ENCODE results near the gene PIK3CA. TPM values are rescaled to one million over a fixed set of nuclear protein-coding genes. Genes with fewer than 3 reads are reported as not detected.

Gene PIK3CA
- total RNA-seq, 1 donor, result 6.5 TPM

DNA sequence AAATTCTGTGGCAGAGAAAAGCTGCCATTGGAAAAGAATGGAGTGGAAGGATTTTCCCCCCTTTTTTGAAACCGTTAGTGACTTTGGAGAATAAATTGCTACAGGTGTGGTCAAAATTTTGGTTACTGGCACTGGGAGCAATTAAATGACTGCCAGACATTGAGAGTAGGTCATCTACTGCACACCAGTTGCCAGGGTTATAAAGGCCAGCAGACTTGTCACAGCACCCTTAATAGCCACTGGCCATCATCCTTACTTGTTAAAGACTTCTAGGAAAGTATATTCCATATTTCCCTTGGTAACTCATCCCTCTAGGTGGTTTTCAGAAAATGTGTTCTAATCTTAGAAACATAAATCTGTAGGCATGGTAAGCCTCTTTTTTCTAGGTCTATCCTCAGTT is 8.0 kb downstream of the PIK3CA start:
- no peak for DNase-seq (ENCODE audit: low read depth in 2 of 3, low spot score in 2 of 3)

GRCh38 chr3:179156775-179157174 is 8.6 kb downstream of the PIK3CA start:
- DNase-seq (ENCODE audit: low read depth in 2 of 3, low spot score in 2 of 3), result no peak

- no peak for DNase-seq (ENCODE audit: low read depth in 2 of 3, low spot score in 2 of 3)
Measured at GRCh38 chr3:179158336-179159039, 10.3 kb downstream of the PIK3CA start.

DNA sequence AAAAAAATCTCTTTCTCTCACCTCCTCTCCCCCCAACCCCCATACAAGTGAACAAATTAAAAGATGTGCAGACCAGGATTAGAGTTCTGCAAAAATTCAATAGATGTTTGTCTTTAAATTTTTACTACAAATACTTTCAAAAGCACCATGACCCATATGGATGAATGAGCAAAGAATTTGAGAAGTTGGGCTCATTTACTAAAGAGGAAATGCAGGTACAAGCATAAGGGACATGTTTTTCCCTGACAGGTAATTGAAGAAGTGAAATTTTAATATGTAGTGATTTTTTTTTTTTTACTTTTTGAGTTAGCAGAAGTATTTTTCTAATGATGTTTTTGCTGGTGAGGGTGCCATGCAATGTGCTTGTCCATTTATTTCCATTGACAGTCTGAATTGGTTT is 15.3 kb downstream of the PIK3CA start:
- DNase-seq (ENCODE audit: low read depth in 2 of 3, low spot score in 2 of 3), result no peak

DNA sequence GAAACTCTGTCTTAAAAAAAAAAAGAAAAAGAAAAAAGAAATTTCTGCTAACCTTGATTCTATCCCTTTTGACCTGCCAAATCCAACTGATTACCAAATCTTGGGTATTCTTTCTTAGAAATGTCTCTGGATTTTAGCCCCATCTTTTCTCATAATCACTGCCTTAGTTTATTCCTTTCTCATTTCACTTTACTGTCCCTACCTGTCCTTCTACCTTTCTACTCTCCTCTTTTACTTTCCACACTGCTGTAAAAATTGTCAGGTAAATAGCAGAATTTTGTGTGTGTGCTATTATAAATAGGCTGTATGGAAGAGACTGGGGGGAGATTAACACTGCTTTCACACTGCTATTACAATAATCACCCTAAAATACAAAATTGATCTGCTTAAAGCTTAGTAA is 16.7 kb downstream of the PIK3CA start:
- no peak for DNase-seq (ENCODE audit: low read depth in 2 of 3, low spot score in 2 of 3)

DNA sequence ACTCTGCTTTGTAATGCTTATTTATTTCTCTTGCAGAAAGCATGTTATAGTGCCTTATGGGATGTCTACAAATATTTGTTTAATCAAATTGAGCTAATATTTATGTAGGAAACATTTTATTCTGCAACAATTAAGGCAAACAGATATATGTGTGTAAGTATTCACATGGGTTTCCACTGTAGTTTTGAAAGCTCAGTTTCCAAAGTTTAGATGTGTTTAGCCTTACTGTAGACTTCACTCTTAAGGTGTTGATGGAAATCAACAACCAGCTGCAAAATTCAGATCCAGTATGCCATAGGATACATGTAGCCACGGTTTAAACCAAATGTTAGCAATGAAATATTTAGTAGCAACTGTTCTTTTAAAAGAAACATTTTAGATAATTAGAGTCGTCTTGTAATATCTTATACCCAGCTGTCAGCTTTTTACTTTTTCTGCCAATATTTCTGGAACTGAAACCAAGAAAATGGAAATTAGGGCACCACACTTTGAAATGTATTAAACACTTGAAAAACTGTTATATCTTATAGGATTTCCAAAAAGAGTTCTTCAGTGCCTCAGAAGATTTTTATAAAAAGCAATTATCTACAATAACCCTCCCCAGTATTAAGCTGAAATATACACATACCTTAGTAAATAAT is 18.5 kb downstream of the PIK3CA start:
- no peak for DNase-seq (ENCODE audit: low read depth in 2 of 3, low spot score in 2 of 3)

DNA sequence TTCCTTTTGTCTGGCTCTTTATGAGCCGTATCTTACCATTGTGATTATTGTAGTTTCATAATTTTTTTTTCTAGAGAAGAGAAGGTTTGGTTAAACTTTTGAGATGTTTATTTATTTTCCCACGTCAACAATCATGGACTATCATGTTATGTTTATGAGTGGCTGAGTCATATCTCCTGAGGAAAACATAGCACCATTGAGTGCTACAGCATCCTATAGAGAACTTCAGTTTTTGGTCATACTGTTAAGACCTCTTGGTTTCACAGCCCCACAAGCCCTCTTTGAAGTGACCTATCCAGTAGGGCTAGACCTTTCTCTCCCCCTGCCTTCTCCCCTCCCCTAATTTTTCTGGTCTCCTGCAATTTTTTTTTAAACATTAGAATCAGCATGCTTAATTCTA is 20.8 kb downstream of the PIK3CA start:
- DNase-seq (ENCODE audit: low read depth in 2 of 3, low spot score in 2 of 3), result no peak

DNA sequence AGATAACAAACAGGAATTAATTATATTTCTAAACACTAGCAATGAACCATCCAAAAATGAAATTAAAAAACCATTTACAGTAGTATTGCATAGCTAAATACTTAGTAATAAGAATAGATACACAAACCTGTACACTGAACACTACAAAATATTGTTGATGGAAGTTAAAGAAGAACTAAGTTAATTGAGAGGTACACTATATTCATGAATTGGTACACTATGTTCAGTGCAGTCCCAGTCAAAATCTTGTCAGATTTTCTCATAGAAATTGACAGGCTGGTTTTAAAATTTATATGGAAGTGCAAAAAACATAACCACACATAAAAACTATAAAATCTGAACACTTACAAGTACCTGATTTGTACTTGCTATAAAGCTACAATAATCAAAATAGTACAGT is 24.4 kb downstream of the PIK3CA start:
- no peak for DNase-seq (ENCODE audit: low read depth in 2 of 3, low spot score in 2 of 3)

GRCh38 chr3:179174316-179174715 is 26.2 kb downstream of the PIK3CA start:
- DNase-seq (ENCODE audit: low read depth in 2 of 3, low spot score in 2 of 3), result no peak

- no peak for DNase-seq (ENCODE audit: low read depth in 2 of 3, low spot score in 2 of 3)
Measured at GRCh38 chr3:179174898-179175297, 26.7 kb downstream of the PIK3CA start.

GRCh38 chr3:179175358-179175757 is 27.2 kb downstream of the PIK3CA start:
- no peak for DNase-seq (ENCODE audit: low read depth in 2 of 3, low spot score in 2 of 3)

- no peak for DNase-seq (ENCODE audit: low read depth in 2 of 3, low spot score in 2 of 3)
Measured at GRCh38 chr3:179177611-179178010, 29.5 kb downstream of the PIK3CA start.

DNA sequence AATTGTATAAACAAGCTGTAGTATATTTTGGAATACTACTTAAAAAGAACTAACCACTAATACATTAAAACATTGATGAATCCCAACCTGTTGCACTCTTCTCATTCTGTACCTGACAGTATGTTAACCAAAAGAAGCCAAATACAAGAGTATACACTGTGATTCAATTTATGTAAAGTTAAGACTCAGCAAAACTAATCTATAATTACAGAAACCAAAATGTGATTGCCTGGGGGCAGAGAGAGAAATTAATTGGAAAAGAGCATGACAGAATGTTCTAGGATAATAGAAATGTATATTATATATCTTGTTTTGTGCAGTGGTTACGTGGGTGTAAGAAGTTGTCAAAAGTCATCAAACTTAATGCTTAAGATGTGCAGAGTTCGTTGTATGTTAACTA is 31.1 kb downstream of the PIK3CA start:
- no peak for DNase-seq (ENCODE audit: low read depth in 2 of 3, low spot score in 2 of 3)

GRCh38 chr3:179179979-179180759 is 32.0 kb downstream of the PIK3CA start:
- no peak for DNase-seq (ENCODE audit: low read depth in 2 of 3, low spot score in 2 of 3)

- DNase-seq (ENCODE audit: low read depth in 2 of 3, low spot score in 2 of 3), result peak in 1 of 3 donors; percentile 28
Measured at GRCh38 chr3:179181021-179181472, 32.9 kb downstream of the PIK3CA start.

DNA sequence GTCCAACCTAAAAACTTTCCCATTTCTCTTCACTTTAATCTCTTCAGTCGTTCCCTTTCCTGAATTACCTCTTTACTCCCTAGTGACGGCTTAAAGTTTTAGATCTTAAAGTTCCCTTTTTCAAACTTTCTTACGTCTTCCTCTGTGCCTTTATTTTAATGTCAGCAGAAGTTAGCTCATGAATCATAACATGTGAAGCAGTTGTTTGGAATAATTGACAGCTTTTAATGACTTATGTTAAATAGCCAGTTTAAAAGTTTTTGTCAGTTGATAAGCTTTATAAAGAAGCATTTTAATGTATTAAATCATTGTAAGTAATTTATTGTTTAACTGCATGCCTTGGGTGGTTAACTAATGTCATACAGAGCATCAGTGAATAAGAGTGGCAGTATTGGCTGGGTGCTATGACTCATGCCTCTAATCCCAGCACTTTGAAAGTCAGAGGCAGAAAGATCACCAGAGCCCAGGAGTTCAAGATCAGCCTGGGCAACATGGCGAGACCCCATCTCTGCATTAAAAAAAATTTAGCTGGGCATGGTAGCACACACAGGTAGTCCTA is 33.9 kb downstream of the PIK3CA start:
- DNase-seq (ENCODE audit: low read depth in 2 of 3, low spot score in 2 of 3), result peak in 2 of 3 donors; percentile 19 to 36

DNA sequence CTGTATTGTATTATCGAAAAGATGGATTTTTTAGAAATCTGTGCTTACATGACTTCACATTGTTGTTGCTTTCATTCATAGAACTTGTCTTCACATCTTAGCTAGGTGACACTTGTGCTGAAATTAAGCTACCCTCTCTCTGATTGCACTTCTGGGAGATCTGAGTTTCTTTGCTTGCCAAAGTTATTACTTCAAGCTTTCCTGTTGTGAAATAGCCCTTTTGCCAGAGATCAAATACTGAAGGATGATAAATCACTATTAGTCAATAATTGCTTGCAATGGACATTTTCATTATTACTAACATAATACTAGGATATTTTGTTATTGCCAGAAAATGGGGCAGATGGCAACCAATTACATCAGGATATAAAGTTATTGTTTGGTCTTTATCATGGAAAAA is 34.7 kb downstream of the PIK3CA start:
- no peak for DNase-seq (ENCODE audit: low read depth in 2 of 3, low spot score in 2 of 3)

- DNase-seq (ENCODE audit: low read depth in 2 of 3, low spot score in 2 of 3), result no peak
Measured at GRCh38 chr3:179184826-179185225, 36.7 kb downstream of the PIK3CA start.

DNA sequence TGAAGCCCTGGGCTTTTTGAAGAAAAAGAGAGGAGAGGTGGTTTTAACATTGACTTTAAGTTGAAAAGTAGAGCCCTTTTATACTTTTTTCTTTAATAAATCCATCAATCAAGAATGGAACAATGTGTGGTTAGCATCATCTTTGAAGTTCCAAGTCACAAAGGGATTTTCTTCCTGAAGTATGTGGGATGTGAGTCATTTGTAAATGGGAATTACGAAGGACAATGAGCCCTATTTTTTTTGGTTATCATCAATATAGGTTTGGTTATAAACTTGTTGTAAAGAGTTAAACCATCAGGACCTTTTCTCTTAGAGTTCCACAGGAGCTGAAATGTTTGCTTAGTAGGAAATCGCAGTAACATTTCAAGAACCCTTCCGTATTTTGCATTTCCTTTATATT is 38.3 kb downstream of the PIK3CA start:
- no peak for DNase-seq (ENCODE audit: low read depth in 2 of 3, low spot score in 2 of 3)

DNA sequence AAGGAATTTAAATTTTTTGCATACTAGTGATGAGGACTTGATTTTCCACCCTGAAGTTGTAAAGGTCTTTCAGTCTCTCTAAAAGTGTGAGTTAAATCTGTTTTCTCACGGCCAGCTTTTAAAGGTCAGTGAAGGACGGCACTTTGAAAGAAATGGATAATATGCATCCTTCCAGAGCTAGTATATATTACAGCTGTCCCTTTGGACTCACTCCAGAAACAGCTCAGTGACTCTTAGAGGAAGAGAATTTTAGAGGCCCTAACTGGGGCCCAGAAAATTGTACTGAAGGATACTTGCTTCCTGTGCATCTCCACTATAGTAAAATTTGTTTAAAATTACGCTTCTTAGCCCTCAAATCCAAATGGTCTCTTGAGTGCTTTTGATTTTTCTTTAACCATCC is 41.6 kb downstream of the PIK3CA start:
- DNase-seq (ENCODE audit: low read depth in 2 of 3, low spot score in 2 of 3), result no peak

- no peak for DNase-seq (ENCODE audit: low read depth in 2 of 3, low spot score in 2 of 3)
Measured at GRCh38 chr3:179190581-179190980, 42.4 kb downstream of the PIK3CA start.

All from hematopoietic multipotent progenitor cell (in vitro differentiated cells).